Measurements from ENCODE around the gene CADM1.

- TF ChIP-seq EZH2phosphoT487 (IDR thresholded peaks at IDR 0.05; ENCODE audit: borderline replicate concordance, low read length) (no peak), CTCF (conservative IDR thresholded peaks at IDR 0.05; ENCODE audit: low read depth, low read length) (no peak)
Observed at GRCh38 chr11:115220423-115220822, 283.8 kb downstream of the CADM1 start.
